Measurements from ENCODE around the gene STRN3.

GRCh38 chr14:30958555-30959407 is 67.4 kb downstream of the STRN3 start:
- TF ChIP-seq CTCF (IDR thresholded peaks at IDR 0.05; ENCODE audit: low read depth, low read length, poor library complexity, severe bottlenecking) (no peak), EZH2phosphoT487 (IDR thresholded peaks at IDR 0.05; ENCODE audit: borderline replicate concordance, low read length) (no peak)
